ENCODE results near the gene JARID2.

- TF ChIP-seq TCF7L2 (IDR thresholded peaks at IDR 0.05; ENCODE audit: borderline replicate concordance, extremely low read depth, insufficient read depth, insufficient read length) (no peak), CTCF (IDR thresholded peaks at IDR 0.05 in 2 of 3, conservative IDR thresholded peaks at IDR 0.05 in 1 of 3; ENCODE audit: borderline replicate concordance in 1 of 3, insufficient read depth in 1 of 3, low read depth in 2 of 3, low read length in 2 of 3) (no peak), JUND (IDR thresholded peaks at IDR 0.05) (no peak), POLR2A (IDR thresholded peaks at IDR 0.05; ENCODE audit: borderline replicate concordance, extremely low read depth, insufficient read depth, insufficient read length) (no peak), EZH2 (IDR thresholded peaks at IDR 0.05) (no peak)
- TF ChIP-seq, protein P1, sequence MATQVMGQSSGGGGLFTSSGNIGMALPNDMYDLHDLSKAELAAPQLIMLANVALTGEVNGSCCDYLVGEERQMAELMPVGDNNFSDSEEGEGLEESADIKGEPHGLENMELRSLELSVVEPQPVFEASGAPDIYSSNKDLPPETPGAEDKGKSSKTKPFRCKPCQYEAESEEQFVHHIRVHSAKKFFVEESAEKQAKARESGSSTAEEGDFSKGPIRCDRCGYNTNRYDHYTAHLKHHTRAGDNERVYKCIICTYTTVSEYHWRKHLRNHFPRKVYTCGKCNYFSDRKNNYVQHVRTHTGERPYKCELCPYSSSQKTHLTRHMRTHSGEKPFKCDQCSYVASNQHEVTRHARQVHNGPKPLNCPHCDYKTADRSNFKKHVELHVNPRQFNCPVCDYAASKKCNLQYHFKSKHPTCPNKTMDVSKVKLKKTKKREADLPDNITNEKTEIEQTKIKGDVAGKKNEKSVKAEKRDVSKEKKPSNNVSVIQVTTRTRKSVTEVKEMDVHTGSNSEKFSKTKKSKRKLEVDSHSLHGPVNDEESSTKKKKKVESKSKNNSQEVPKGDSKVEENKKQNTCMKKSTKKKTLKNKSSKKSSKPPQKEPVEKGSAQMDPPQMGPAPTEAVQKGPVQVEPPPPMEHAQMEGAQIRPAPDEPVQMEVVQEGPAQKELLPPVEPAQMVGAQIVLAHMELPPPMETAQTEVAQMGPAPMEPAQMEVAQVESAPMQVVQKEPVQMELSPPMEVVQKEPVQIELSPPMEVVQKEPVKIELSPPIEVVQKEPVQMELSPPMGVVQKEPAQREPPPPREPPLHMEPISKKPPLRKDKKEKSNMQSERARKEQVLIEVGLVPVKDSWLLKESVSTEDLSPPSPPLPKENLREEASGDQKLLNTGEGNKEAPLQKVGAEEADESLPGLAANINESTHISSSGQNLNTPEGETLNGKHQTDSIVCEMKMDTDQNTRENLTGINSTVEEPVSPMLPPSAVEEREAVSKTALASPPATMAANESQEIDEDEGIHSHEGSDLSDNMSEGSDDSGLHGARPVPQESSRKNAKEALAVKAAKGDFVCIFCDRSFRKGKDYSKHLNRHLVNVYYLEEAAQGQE (IDR thresholded peaks at IDR 0.05; ENCODE audit: low read depth) = no peak
These were observed 23.8 kb downstream of the JARID2 start for GRCh38 chr6:15269619-15270018.
